ENCODE data around the gene MORN1. TPM values are rescaled to one million over a fixed set of nuclear protein-coding genes. Genes with fewer than 3 reads are reported as not detected.

Gene MORN1
- polyA plus RNA-seq, 1 of the 3 experiments (the other 2 are of a cell fraction): 16.3 TPM

GRCh38 chr1:2331200-2331544, 60.2 kb downstream of the MORN1 start:
- no peak overlapping the region for H3K4me3 ChIP-seq (ENCODE audit: low read depth in 2 of 2, low read length in 1 of 2)
- no peaks in the 10 kb centered on the region for H4K20me1 ChIP-seq (ENCODE audit: insufficient read depth)
- no peaks in the 10 kb centered on the region for H3K9me2 ChIP-seq
- H3K4me1 ChIP-seq (ENCODE audit: control insufficient read depth in 1 of 2, insufficient read depth in 2 of 2, low read depth in 1 of 2, low read length in 1 of 2): peaks cover 0 to 39% of the 10 kb centered on the region in 2 experiments; a peak in 1 of 4 replicates
- no peaks in the 10 kb centered on the region for H3K36me3 ChIP-seq (replicated peaks in 1 of 2; ENCODE audit: control insufficient read depth in 1 of 2, insufficient read depth in 2 of 2, low read length in 1 of 2)
- no peak overlapping the region for H3K9ac ChIP-seq
- TF ChIP-seq SMC3 (IDR thresholded peaks at IDR 0.05; ENCODE audit: low read depth, low read length) (no peak), RAD21 (IDR thresholded peaks at IDR 0.05; ENCODE audit: low read length) (no peak), MEF2A (IDR thresholded peaks at IDR 0.05; ENCODE audit: borderline replicate concordance, low read depth) (no peak), EZH2phosphoT487 (IDR thresholded peaks at IDR 0.05; ENCODE audit: borderline replicate concordance, low read depth) (no peak), MXI1 (IDR thresholded peaks at IDR 0.05; ENCODE audit: low read depth, low read length) (no peak), CTCF (IDR thresholded peaks at IDR 0.05) (no peak), PBX3 (IDR thresholded peaks at IDR 0.05) (no peak)
- no peak for DNase-seq
- H3F3A ChIP-seq (replicated peaks; ENCODE audit: insufficient read depth): no peaks in the 10 kb centered on the region
- H3K9me3 ChIP-seq: no peaks in the 10 kb centered on the region
- ChIA-PET CTCF (no interaction called here), POLR2A (no interaction called here)
- H3K79me2 ChIP-seq (ENCODE audit: insufficient read depth): no peaks in the 10 kb centered on the region
- no peak overlapping the region for H2AFZ ChIP-seq (ENCODE audit: low read depth)
- H3K27ac ChIP-seq (ENCODE audit: low read depth in 2 of 2, low read length in 1 of 2): no peak overlapping the region
- no CpG with 5 or more reads among the region's 11 CpGs for WGBS (ENCODE audit: low lambda C conversion rate)
- H3K27me3 ChIP-seq (ENCODE audit: insufficient read depth): no peaks in the 10 kb centered on the region
- no peak overlapping the region for H3K4me2 ChIP-seq

GRCh38 chr1:2330519-2331199, 60.7 kb downstream of the MORN1 start:
- H3K9me2 ChIP-seq: no peaks in the 10 kb centered on the region
- H3F3A ChIP-seq (replicated peaks; ENCODE audit: insufficient read depth): no peaks in the 10 kb centered on the region
- H3K9ac ChIP-seq: no peak overlapping the region
- 70% methylated on average over 17 of the region's 31 CpGs for WGBS (ENCODE audit: low lambda C conversion rate)
- ChIA-PET POLR2A (no interaction called here), CTCF (no interaction called here)
- no peaks in the 10 kb centered on the region for H3K79me2 ChIP-seq (ENCODE audit: insufficient read depth)
- H3K4me2 ChIP-seq: no peak overlapping the region
- no peaks in the 10 kb centered on the region for H4K20me1 ChIP-seq (ENCODE audit: insufficient read depth)
- H3K4me3 ChIP-seq (ENCODE audit: low read depth in 2 of 2, low read length in 1 of 2): no peak overlapping the region
- H3K9me3 ChIP-seq: no peaks in the 10 kb centered on the region
- no peak for DNase-seq
- no peaks in the 10 kb centered on the region for H3K27me3 ChIP-seq (ENCODE audit: insufficient read depth)
- H3K27ac ChIP-seq (ENCODE audit: low read depth in 2 of 2, low read length in 1 of 2): no peak overlapping the region
- no peak overlapping the region for H2AFZ ChIP-seq (ENCODE audit: low read depth)
- H3K36me3 ChIP-seq (replicated peaks in 1 of 2; ENCODE audit: control insufficient read depth in 1 of 2, insufficient read depth in 2 of 2, low read length in 1 of 2): no peaks in the 10 kb centered on the region
- peaks cover 0 to 39% of the 10 kb centered on the region in 2 experiments; a peak in 1 of 4 replicates for H3K4me1 ChIP-seq (ENCODE audit: control insufficient read depth in 1 of 2, insufficient read depth in 2 of 2, low read depth in 1 of 2, low read length in 1 of 2)
- no peak for TF ChIP-seq USF1 (IDR thresholded peaks at IDR 0.05; ENCODE audit: borderline replicate concordance, low read depth)
- TF ChIP-seq TCF12 (IDR thresholded peaks at IDR 0.05): no peak
- no peak for TF ChIP-seq RXRA (IDR thresholded peaks at IDR 0.05; ENCODE audit: borderline replicate concordance, low read depth)
- TF ChIP-seq YY1 (IDR thresholded peaks at IDR 0.05; ENCODE audit: low read depth): no peak
- TF ChIP-seq SMC3 (IDR thresholded peaks at IDR 0.05; ENCODE audit: low read depth, low read length): no peak
- no peak for TF ChIP-seq MAX (IDR thresholded peaks at IDR 0.05; ENCODE audit: low read depth)
- no peak for TF ChIP-seq EP300 (IDR thresholded peaks at IDR 0.05; ENCODE audit: borderline replicate concordance in 1 of 2, low read depth in 1 of 2, low read length in 1 of 2)
- no peak for TF ChIP-seq GABPA (IDR thresholded peaks at IDR 0.05; ENCODE audit: low read depth)
- TF ChIP-seq CHD2 (IDR thresholded peaks at IDR 0.05; ENCODE audit: low read length, partially characterized antibody): no peak
- TF ChIP-seq FOXJ3 (CRISPR knock-in tag; IDR thresholded peaks at IDR 0.05): no peak
- no peak for TF ChIP-seq USF2 (IDR thresholded peaks at IDR 0.05; ENCODE audit: borderline replicate concordance, low read depth, low read length)
- TF ChIP-seq GATA2 (CRISPR knock-in tag; IDR thresholded peaks at IDR 0.05): no peak
- no peak for TF ChIP-seq TAF1 (IDR thresholded peaks at IDR 0.05; ENCODE audit: borderline replicate concordance, low read depth, low read length)
- TF ChIP-seq RAD21 (IDR thresholded peaks at IDR 0.05; ENCODE audit: low read length): no peak
- no peak for TF ChIP-seq EZH2phosphoT487 (IDR thresholded peaks at IDR 0.05; ENCODE audit: borderline replicate concordance, low read depth)
- no peak for TF ChIP-seq FOSL2 (IDR thresholded peaks at IDR 0.05; ENCODE audit: borderline replicate concordance, low read depth)
- no peak for TF ChIP-seq FOXM1 (IDR thresholded peaks at IDR 0.05; ENCODE audit: low read depth)
- no peak for TF ChIP-seq JUND (IDR thresholded peaks at IDR 0.05)
- no peak for TF ChIP-seq SIN3A (IDR thresholded peaks at IDR 0.05; ENCODE audit: borderline replicate concordance, low read depth, low read length)

All from SK-N-SH (cell line).